Suprapubic skin (tissue), 4 donors: ENCODE data around the gene AIFM3.

ENCODE experiments used
- CTCF ChIP-seq, 2 donors: fragments of 200-600 bp in 1 of 2; fragments of 450-650 bp in 1 of 2; sonication (generic) in 1 of 2; IDR thresholded peaks; one replicate each; pipeline ENCODE4 v1.5.1; 2016 to 2019; ENCODE audit warnings: antibody characterized with exemption in 2 of 2, mild to moderate bottlenecking in 1 of 2, moderate library complexity in 1 of 2
- EP300 ChIP-seq: sonication (generic); formaldehyde crosslinking; IDR thresholded peaks from one replicate; pipeline ENCODE4 v1.6.1; 2017; ENCODE audit warnings: antibody characterized with exemption
- POLR2A ChIP-seq, 2 donors: fragments of 450-650 bp; IDR thresholded peaks; one replicate each; pipeline ENCODE4 v1.6.1; 2017; ENCODE audit warnings: antibody characterized with exemption in 2 of 2, mild to moderate bottlenecking in 2 of 2, moderate library complexity in 2 of 2
- POLR2AphosphoS5 ChIP-seq, 3 donors: sonication (generic); formaldehyde crosslinking; IDR thresholded peaks; one replicate each; pipeline ENCODE4 v1.6.1; 2017; ENCODE audit warnings: antibody characterized with exemption in 3 of 3

- TF ChIP-seq CTCF (IDR thresholded peaks at IDR 0.05) (no peak), POLR2AphosphoS5 (IDR thresholded peaks at IDR 0.05) (no peak), EP300 (no peak), POLR2A (IDR thresholded peaks at IDR 0.05) (no peak)
Observed at GRCh38 chr22:20979243-20979809, 12.3 kb downstream of the AIFM3 start.
